GM19193 (cell line): Measurements from ENCODE around the gene ITGB3BP.

Experiments
- POLR2A ChIP-seq: IDR thresholded peaks from 4 replicates; pipeline ENCODE4 v1.6.1; 2011; ENCODE audit not compliant: insufficient read depth, insufficient read length; ENCODE audit errors: extremely low read depth

ITGB3BP gene, protein sequence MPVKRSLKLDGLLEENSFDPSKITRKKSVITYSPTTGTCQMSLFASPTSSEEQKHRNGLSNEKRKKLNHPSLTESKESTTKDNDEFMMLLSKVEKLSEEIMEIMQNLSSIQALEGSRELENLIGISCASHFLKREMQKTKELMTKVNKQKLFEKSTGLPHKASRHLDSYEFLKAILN

DNA sequence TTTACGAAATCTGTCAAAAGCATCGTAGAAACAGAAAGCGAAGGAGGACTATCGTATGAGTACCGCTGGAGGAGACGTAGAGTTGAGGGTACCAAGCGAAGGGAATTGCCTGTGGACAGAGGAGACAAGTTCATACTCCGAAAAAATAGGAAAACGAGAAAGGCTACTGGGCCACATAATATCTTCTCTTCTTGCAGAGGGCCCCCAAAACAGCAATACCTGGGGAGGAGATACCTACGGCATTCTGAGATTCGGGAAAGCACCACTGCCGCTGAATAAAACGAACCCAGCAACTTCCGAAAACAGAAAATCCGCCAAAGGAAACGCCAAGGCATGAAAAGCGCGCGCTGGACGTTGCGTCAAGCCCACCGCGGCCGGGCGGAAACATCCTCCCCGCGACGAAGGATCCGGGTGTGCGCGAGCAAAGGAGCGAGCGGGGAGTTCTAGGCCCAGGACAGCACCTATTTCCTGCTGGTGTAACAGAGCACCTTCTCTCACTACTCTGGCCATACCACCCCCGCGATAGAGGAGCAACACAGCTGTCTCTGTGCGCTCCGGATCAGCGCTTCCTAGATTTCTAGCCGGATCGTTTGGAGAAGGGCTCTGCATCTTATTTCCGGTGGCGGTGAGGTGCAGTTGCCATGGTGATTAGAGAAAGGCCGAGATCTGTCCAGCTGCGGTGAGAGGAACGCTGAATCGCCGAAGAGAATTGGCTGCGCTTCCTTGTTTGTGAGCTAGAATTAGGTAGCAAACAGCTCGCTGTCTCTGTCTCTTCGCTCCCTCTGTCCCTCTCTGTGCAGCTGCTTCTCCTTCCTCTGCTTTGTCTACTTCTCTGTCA lies at the start of gene ITGB3BP, which contains the start of gene EFCAB7:
Gene ITGB3BP (minus strand): TSS at position 335 of the 838 bp plus-strand sequence. CDS start 92 bp downstream, at position 243.
Gene EFCAB7 (plus strand): TSS at position 635 of the 838 bp plus-strand sequence. CDS start 2,048 bp downstream, outside the sequence.
- peak; percentile 76 for TF ChIP-seq POLR2A

DNA sequence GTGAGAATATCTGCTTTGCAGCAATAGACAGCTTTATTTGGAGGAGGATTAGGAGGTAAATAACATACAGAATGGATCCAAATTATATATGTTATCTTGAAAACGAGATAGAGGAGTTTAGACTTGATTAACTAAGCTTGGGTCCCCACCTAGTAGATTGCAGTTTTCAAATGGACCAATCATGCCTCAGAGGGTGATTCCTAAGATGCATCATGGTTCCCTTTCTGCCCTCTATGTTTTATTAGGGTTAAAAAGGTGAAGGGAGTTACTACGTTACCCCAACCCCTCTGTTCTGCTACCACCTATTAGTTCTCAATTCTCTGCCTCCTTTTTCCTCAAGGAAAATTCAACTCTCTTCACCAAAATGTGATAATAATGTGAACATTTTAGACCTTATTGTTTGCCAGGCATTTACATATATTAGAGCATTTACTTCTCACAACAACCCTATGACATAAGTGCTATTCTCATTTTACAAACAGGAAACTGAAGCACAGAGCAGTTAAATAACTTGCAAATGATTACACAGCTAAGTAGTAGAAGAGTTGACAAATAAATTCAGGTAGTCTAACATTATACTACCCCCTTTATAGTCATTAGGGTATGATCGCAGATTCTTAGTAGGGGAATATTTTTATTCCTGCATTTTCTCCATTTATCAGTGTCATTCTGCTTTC lies 46.8 kb upstream of the ITGB3BP start:
- no peak for TF ChIP-seq POLR2A

DNA sequence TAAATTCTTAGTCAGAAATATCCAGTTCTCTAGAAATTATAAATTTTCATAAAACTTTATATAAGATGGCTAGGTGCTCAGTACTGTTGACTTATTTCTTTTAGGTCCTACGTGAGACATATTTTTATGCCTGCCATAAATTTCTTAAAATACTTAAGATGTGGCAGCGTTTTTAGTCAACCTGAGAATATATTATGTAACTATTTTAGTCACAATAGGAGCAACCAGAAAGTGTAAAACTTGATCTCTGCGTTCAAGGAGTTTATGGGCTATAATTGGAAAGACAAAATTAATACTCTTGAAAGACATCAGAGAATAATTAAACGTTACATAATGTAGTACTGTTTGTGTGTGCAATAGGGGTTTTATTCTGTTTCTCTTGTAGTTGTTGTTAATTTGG lies 46.0 kb upstream of the ITGB3BP start:
- TF ChIP-seq POLR2A, result no peak

DNA sequence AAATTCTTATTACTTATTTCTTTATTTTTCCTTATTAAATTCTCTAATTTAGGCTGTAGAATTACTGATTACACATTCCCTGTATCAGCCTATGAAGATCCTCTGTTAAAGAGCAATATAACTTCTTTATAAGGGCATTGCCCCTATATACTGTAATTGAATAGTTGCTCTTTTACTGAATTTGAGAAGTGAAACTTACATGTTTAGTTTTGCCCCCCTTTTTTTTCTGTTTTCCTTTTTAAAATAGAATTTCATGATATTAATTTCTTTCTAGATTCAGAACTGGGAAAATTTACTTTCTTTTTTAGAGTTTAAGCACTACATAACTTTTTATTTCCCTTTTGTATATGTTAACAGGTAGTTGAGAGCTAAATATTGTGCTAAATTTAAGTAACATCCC lies 40.7 kb upstream of the ITGB3BP start:
- TF ChIP-seq POLR2A, result no peak

GRCh38 chr1:63559357-63559756 lies 36.3 kb upstream of the ITGB3BP start:
- no peak for TF ChIP-seq POLR2A

GRCh38 chr1:63557365-63557987 lies 34.5 kb upstream of the ITGB3BP start:
- TF ChIP-seq POLR2A, result no peak

GRCh38 chr1:63555480-63555879 lies 32.5 kb upstream of the ITGB3BP start:
- no peak for TF ChIP-seq POLR2A

- TF ChIP-seq POLR2A, result no peak
These were observed 25.9 kb upstream of the ITGB3BP start for GRCh38 chr1:63548877-63549276.

DNA sequence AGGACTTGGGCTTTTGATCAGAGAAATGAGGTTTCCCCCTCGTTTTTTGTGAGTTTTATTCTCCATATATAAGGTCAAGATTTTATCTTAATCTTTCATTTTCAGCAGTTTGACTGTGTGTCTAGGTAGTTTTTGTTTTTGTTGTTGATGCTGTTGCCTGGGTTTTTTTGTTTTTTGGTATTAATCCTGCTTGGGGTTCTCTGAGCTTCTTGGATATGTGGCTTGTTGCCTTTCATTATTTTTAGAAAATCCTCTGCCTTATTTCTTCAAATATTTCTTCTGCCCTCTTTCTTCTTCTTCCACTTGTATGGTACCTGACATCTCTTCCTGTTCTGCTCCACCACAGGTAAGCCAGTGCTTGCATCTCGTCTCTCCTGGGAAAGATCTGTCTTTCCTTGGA lies 25.3 kb upstream of the ITGB3BP start:
- TF ChIP-seq POLR2A, result no peak

DNA sequence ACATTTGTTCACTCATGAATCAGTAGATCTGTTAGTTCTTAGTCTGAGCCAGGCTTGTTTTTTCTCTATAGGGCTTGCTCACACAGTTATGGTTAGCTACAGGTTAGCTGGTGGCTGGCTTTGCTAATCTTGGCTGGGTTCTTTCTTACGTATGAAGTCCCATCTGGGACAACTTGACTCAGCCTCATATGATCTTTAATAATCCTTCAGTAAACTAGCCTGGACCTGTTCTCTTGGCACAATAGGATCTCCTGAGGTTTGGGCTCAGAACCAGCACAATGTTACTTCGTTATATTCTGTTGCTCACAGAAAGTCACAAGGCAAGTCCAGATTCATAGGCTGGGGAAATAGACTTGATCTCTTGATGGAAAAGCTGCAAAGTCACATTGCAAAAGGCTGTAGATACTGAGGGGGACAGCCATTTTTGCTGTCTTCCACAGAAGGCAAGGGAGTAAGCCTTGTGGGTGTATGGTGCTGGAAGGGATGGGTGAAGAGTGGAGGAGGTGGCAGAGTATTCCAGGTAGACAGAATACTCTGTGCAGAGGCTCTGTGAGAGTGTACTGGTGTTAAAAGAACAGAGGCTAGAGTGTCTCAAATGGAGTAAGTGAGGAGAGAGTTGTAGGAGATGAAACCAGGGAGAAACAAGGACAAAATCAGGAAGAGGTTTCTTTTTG lies 24.7 kb upstream of the ITGB3BP start:
- no peak for TF ChIP-seq POLR2A

GRCh38 chr1:63545780-63546179 lies 22.8 kb upstream of the ITGB3BP start:
- no peak for TF ChIP-seq POLR2A

DNA sequence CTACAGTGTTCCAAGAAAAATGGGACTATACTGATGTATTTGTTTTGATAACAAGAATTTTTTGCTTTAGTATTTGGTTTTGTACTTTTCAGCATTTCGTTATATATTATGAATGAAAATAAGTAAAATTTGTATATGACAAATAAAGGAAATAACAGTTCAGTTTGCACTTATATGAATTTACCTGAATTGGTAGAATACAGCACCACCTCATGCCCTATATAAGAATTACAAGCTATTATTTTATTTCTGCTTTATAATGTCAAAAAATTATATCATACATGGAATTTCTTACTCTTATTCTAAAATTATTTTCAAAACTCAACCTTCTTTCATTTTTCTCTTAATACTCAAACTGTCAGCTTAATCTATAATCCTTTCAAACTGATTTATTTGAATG lies 14.9 kb upstream of the ITGB3BP start:
- no peak for TF ChIP-seq POLR2A

DNA sequence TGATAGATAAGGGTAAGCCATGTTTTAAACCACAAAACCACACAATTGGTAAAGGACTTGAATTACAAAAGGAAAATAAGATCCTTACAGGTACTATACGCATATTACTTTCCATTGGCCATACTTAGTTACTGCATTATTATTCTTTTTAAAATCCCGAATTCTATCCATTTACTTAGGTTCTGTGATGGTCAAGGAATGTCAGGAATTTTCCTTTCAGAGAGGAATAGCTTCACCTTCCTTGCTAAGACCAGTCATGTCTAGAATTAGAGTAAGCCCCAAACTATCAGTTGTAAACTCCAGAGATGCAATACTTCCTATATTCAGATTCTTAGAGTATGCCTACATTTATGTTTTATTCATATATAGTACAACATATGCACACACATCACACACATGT lies 14.0 kb upstream of the ITGB3BP start:
- no peak for TF ChIP-seq POLR2A

DNA sequence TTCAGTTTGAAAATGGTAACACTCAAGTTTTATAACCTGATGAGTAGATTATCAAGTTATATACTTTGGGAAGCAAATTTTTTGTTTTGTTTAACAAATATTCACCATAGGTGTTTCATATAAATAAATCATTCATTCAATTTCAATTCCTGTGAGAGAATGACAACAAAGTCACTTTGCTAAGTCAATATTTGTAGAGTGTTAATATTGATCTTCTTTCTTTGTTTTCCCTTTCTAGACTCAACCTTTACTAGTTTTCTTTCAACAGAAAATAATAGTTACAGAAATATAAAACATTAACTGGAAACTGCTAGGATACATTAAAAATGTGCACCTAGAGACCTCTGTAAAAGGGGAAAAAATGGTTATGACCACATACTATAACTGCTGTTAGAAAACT lies 11.4 kb upstream of the ITGB3BP start:
- no peak for TF ChIP-seq POLR2A

GRCh38 chr1:63533931-63534330 lies 10.9 kb upstream of the ITGB3BP start:
- TF ChIP-seq POLR2A, result no peak
